Measurements from ENCODE around the gene WAPL. TPM values are rescaled to one million over a fixed set of nuclear protein-coding genes. Genes with fewer than 3 reads are reported as not detected.

WAPL gene
- total RNA-seq, 1 experiment from 2014 or later = 49.4 TPM

GRCh38 chr10:86400705-86401587, 120.6 kb downstream of the WAPL start:
- no peaks in the 10 kb centered on the region for H3K36me3 ChIP-seq (ENCODE audit: insufficient read depth, low read length, poor library complexity, severe bottlenecking)
- no peak overlapping the region for H3K27ac ChIP-seq (ENCODE audit: low read depth, low read length, poor library complexity, severe bottlenecking)
- intact Hi-C loops (cut with micrococcal nuclease; ENCODE audit: unreplicated experiment) = no loop called here
- POLR2A ChIA-PET (ENCODE audit: low non-redundant PET) = no interaction called here
- CTCF ChIA-PET = interaction anchor here (1.5 kb wide), 1 partner anchor 185 kb away, joined by 13 read pairs; no protein-coding TSS in a partner anchor
- no peak for DNase-seq (ENCODE audit: low spot score)
- TF ChIP-seq, protein P1, sequence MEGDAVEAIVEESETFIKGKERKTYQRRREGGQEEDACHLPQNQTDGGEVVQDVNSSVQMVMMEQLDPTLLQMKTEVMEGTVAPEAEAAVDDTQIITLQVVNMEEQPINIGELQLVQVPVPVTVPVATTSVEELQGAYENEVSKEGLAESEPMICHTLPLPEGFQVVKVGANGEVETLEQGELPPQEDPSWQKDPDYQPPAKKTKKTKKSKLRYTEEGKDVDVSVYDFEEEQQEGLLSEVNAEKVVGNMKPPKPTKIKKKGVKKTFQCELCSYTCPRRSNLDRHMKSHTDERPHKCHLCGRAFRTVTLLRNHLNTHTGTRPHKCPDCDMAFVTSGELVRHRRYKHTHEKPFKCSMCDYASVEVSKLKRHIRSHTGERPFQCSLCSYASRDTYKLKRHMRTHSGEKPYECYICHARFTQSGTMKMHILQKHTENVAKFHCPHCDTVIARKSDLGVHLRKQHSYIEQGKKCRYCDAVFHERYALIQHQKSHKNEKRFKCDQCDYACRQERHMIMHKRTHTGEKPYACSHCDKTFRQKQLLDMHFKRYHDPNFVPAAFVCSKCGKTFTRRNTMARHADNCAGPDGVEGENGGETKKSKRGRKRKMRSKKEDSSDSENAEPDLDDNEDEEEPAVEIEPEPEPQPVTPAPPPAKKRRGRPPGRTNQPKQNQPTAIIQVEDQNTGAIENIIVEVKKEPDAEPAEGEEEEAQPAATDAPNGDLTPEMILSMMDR (conservative IDR thresholded peaks at IDR 0.05; ENCODE audit: low read depth, low read length) = no peak
- TF ChIP-seq EZH2 (IDR thresholded peaks at IDR 0.05; ENCODE audit: borderline replicate concordance, low read depth, low read length, poor library complexity, severe bottlenecking) = no peak
- H3K4me3 ChIP-seq (ENCODE audit: low read depth, low read length, poor library complexity, severe bottlenecking) = peak overlapping the region; percentile 69
- H3K4me1 ChIP-seq (ENCODE audit: insufficient read depth, low read length, poor library complexity, severe bottlenecking) = peaks cover 14% of the 10 kb centered on the region
- H3K27me3 ChIP-seq (replicated peaks; ENCODE audit: insufficient read depth, low read depth, low read length, poor library complexity) = peaks cover 30% of the 10 kb centered on the region
- BruUV-seq (replicated peaks) = no TSS peak
- no peaks in the 10 kb centered on the region for H3K9me3 ChIP-seq (ENCODE audit: low read depth, low read length, poor library complexity, severe bottlenecking)

DNA sequence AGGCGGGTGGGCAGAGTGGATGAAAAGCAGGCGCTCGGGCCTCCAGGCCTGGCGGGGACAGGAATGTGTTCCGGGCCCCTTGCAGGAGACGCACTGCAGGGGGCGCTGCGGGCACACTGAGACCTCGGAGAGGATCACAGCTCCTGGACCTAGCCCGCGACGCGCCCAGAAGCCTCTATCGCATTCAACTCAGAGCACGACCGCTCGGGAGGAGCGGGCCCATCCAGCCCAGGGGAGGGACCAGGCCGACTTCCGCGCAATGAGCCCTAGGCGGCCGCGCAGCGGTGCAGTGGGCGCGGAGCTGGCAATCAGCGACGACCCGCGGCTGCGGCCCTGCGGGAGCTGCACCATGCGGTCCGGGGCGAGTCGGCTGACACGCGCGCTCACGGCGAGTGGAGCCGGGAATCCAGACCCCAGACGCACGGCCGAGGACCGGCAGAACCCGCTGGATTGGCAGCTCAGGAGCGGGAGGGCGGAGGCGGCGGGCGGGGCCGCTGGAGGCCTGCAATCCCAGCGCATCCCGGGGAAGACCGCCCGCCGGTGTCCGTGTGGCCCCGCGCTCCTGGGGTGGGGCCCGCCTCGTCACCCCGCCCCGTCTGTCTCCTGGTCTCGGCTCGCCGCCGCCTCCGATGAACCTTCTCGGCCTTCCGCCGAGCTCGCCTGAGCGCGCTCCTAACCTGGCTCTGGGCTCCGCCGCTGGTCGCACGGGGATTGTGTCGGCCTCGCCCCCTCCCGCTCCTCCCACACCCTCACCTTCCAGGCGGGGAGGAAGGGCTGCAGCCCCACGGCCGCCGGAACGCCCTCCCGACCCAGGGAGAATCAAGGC, 121.5 kb downstream of the WAPL start:
- H3K27ac ChIP-seq (ENCODE audit: low read depth, low read length, poor library complexity, severe bottlenecking) = no peak overlapping the region
- CTCF ChIA-PET = interaction anchor here (0.7 to 1.5 kb wide), 3 partner anchors 180 to 185 kb away, joined by 3 to 13 read pairs (median 4); no protein-coding TSS in a partner anchor

DNA sequence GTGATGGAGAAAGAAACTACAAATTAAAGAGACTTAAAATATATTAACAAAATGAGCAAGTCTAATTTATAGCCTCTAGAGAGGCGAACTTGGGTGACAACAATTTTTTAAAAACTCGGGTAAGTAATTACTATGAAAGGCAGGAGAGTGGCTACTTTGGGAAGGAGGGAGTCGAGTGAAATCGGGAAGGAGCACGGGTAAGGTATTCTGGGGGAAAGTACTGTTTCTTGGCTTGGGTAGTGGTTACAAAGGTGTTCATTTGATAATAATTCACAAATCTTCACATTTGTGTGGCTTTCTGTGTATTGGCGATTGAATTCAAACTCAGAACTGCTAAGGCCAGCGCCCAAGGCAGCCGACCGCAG, 122.1 kb downstream of the WAPL start:
- no TSS peak for BruUV-seq (replicated peaks)
- ChIA-PET POLR2A (ENCODE audit: low non-redundant PET) (no interaction called here), CTCF (interaction anchor here (1.0 to 1.5 kb wide), 2 partner anchors 185 to 186 kb away, joined by 4 to 13 read pairs; no protein-coding TSS in a partner anchor)
- no peak overlapping the region for H3K4me3 ChIP-seq (ENCODE audit: low read depth, low read length, poor library complexity, severe bottlenecking)
- TF ChIP-seq, protein P1 (conservative IDR thresholded peaks at IDR 0.05; ENCODE audit: low read depth, low read length) = no peak
- TF ChIP-seq EZH2 (IDR thresholded peaks at IDR 0.05; ENCODE audit: borderline replicate concordance, low read depth, low read length, poor library complexity, severe bottlenecking) = no peak
- H3K27ac ChIP-seq (ENCODE audit: low read depth, low read length, poor library complexity, severe bottlenecking) = no peak overlapping the region
- peaks cover 30% of the 10 kb centered on the region for H3K27me3 ChIP-seq (replicated peaks; ENCODE audit: insufficient read depth, low read depth, low read length, poor library complexity)
- no peaks in the 10 kb centered on the region for H3K36me3 ChIP-seq (ENCODE audit: insufficient read depth, low read length, poor library complexity, severe bottlenecking)
- intact Hi-C loops (cut with micrococcal nuclease; ENCODE audit: unreplicated experiment) = loop anchor here (1.0 kb wide), 1 partner anchor 186 kb away; no protein-coding TSS in a partner anchor
- no peak for DNase-seq (ENCODE audit: low spot score)
- peaks cover 14% of the 10 kb centered on the region for H3K4me1 ChIP-seq (ENCODE audit: insufficient read depth, low read length, poor library complexity, severe bottlenecking)
- no peaks in the 10 kb centered on the region for H3K9me3 ChIP-seq (ENCODE audit: low read depth, low read length, poor library complexity, severe bottlenecking)

More for the DNA sequence above, 121.5 kb downstream of the WAPL start:
- no TSS peak for BruUV-seq (replicated peaks)
- peaks cover 30% of the 10 kb centered on the region for H3K27me3 ChIP-seq (replicated peaks; ENCODE audit: insufficient read depth, low read depth, low read length, poor library complexity)
- intact Hi-C loops (cut with micrococcal nuclease; ENCODE audit: unreplicated experiment) = loop anchor here (1.0 kb wide), 1 partner anchor 185 kb away; no protein-coding TSS in a partner anchor
- H3K4me3 ChIP-seq (ENCODE audit: low read depth, low read length, poor library complexity, severe bottlenecking) = peak overlapping the region; percentile 69
- H3K4me1 ChIP-seq (ENCODE audit: insufficient read depth, low read length, poor library complexity, severe bottlenecking) = peaks cover 14% of the 10 kb centered on the region
- peak; percentile 95 for DNase-seq (ENCODE audit: low spot score)
- no peak for TF ChIP-seq EZH2 (IDR thresholded peaks at IDR 0.05; ENCODE audit: borderline replicate concordance, low read depth, low read length, poor library complexity, severe bottlenecking)
- TF ChIP-seq, protein P1 (conservative IDR thresholded peaks at IDR 0.05; ENCODE audit: low read depth, low read length) = peak; percentile 91
- POLR2A ChIA-PET (ENCODE audit: low non-redundant PET) = no interaction called here
- H3K36me3 ChIP-seq (ENCODE audit: insufficient read depth, low read length, poor library complexity, severe bottlenecking) = no peaks in the 10 kb centered on the region
- H3K9me3 ChIP-seq (ENCODE audit: low read depth, low read length, poor library complexity, severe bottlenecking) = no peaks in the 10 kb centered on the region
